Measurements from ENCODE around the gene DNAJC11.

- no peak for TF ChIP-seq POLR2A (IDR thresholded peaks at IDR 0.05)
- TF ChIP-seq CTCF (IDR thresholded peaks at IDR 0.05) = no peak
- no peak for TF ChIP-seq POLR2AphosphoS5 (IDR thresholded peaks at IDR 0.05)
Measured at GRCh38 chr1:6658359-6659060, 43.1 kb downstream of the DNAJC11 start.
